ENCODE data around the gene HACD2.

The HACD2 gene

GRCh38 chr3:123446610-123447109, 138.2 kb downstream of the HACD2 start:
- TF ChIP-seq CTCF (IDR thresholded peaks at IDR 0.05; ENCODE audit: control insufficient read depth, extremely low read depth, insufficient read depth) = no peak
- DNase-seq (ENCODE audit: low read depth) = no peak
- H3K4me3 ChIP-seq (ENCODE audit: low read depth, low read length) = no peak overlapping the region

- TF ChIP-seq CTCF (IDR thresholded peaks at IDR 0.05; ENCODE audit: control insufficient read depth, extremely low read depth, insufficient read depth) = no peak
- no peak for DNase-seq (ENCODE audit: low read depth)
- H3K4me3 ChIP-seq (ENCODE audit: low read depth, low read length) = no peak overlapping the region
Observed at GRCh38 chr3:123446210-123446609, 138.6 kb downstream of the HACD2 start.

GRCh38 chr3:123445702-123446101, 139.2 kb downstream of the HACD2 start:
- no peak for TF ChIP-seq CTCF (IDR thresholded peaks at IDR 0.05; ENCODE audit: control insufficient read depth, extremely low read depth, insufficient read depth)
- no peak for DNase-seq (ENCODE audit: low read depth)
- no peak overlapping the region for H3K4me3 ChIP-seq (ENCODE audit: low read depth, low read length)

- H3K4me3 ChIP-seq (ENCODE audit: low read depth, low read length) = no peak overlapping the region
- DNase-seq (ENCODE audit: low read depth) = no peak
- no peak; the same call in 1 of the 2 replicates for TF ChIP-seq CTCF (IDR thresholded peaks at IDR 0.05; ENCODE audit: control insufficient read depth, extremely low read depth, insufficient read depth)
Observed at GRCh38 chr3:123444744-123445143, 140.1 kb downstream of the HACD2 start.

GRCh38 chr3:123444023-123444422, 140.8 kb downstream of the HACD2 start:
- TF ChIP-seq CTCF (IDR thresholded peaks at IDR 0.05; ENCODE audit: control insufficient read depth, extremely low read depth, insufficient read depth) = no peak
- no peak for DNase-seq (ENCODE audit: low read depth)

GRCh38 chr3:123442908-123443307, 141.9 kb downstream of the HACD2 start:
- no peak for TF ChIP-seq CTCF (IDR thresholded peaks at IDR 0.05; ENCODE audit: control insufficient read depth, extremely low read depth, insufficient read depth)
- DNase-seq (ENCODE audit: low read depth) = no peak
- no peak overlapping the region for H3K4me3 ChIP-seq (ENCODE audit: low read depth, low read length)

More at GRCh38 chr3:123444023-123444422, 140.8 kb downstream of the HACD2 start:
- H3K4me3 ChIP-seq (ENCODE audit: low read depth, low read length) = no peak overlapping the region

- no peak for DNase-seq (ENCODE audit: low read depth)
- no peak for TF ChIP-seq CTCF (IDR thresholded peaks at IDR 0.05; ENCODE audit: control insufficient read depth, extremely low read depth, insufficient read depth)
- no peak overlapping the region for H3K4me3 ChIP-seq (ENCODE audit: low read depth, low read length)
Observed at GRCh38 chr3:123442125-123442524, 142.7 kb downstream of the HACD2 start.

Measured in LNCaP clone FGC (cell line).